ENCODE data around the gene CNTFR. TPM values are rescaled to one million over a fixed set of nuclear protein-coding genes. Genes with fewer than 3 reads are reported as not detected.

CNTFR gene
- total and polyA plus RNA-seq, 2 experiments from 2014 or later: not detected

DNA sequence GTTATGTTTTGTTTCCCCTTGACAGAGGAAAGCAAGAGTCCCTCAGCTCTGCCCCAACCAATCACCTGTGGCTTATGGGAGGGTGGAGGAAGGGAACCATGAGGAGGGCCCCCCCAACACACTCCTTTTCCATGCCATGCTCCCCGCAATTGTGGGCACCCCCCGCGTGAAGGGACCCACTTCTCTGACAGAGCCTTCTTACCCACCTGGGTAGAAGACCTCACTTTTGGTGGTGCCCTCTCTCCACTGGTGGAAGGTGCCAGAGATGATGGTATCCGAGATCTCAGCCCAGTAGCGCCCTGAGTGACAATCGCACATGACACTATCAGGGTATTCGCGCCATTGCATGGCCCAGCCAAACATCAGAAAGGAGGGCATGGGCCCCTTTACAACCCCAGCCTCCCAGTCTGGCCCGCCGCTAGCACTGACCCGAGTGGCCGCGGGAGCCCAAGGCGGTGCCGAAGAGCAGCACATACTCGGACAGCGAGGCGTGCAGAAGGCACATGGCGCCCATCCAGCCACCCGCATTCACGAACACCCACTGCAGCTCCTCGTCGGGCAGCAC is 47.3 kb upstream of the CNTFR start:
- H3K9ac ChIP-seq: peak overlapping the region; percentile 85
- DNase-seq: no peak
- no peaks in the 10 kb centered on the region for H3K9me3 ChIP-seq (ENCODE audit: low read depth)
- peaks cover 9% of the 10 kb centered on the region for H3K4me1 ChIP-seq (ENCODE audit: insufficient read depth)
- in situ Hi-C loops (cut with MboI): no loop called here
- no peaks in the 10 kb centered on the region for H3K9me2 ChIP-seq (ENCODE audit: insufficient read depth)
- H2AFZ ChIP-seq: peak overlapping the region; percentile 93
- no peaks in the 10 kb centered on the region for H4K20me1 ChIP-seq (ENCODE audit: insufficient read depth)
- WGBS, 2 experiments (ENCODE audit: low coverage in 1 of 2, low lambda C conversion rate in 2 of 2, missing lambda C conversion rate in 2 of 2): 3 to 6% methylated on average over 17 to 23 of the region's 23 CpGs
- H3K79me2 ChIP-seq (ENCODE audit: insufficient read depth): peaks cover 23% of the 10 kb centered on the region
- no peaks in the 10 kb centered on the region for H3F3A ChIP-seq (ENCODE audit: insufficient read depth)
- H3K27ac ChIP-seq: peak overlapping the region; percentile 48
- H3K36me3 ChIP-seq (ENCODE audit: low read depth): no peaks in the 10 kb centered on the region
- peak overlapping the region; percentile 88 for H3K4me2 ChIP-seq (ENCODE audit: unreplicated experiment)
- TF ChIP-seq EZH2phosphoT487 (IDR thresholded peaks at IDR 0.05; ENCODE audit: insufficient read depth, low read depth) (no peak), EZH2 (IDR thresholded peaks at IDR 0.05; ENCODE audit: insufficient read depth, poor library complexity, severe bottlenecking) (no peak)
- H3K27me3 ChIP-seq (replicated peaks; ENCODE audit: insufficient read depth): no peaks in the 10 kb centered on the region
- H3K4me3 ChIP-seq: peak overlapping the region; percentile 79

DNA sequence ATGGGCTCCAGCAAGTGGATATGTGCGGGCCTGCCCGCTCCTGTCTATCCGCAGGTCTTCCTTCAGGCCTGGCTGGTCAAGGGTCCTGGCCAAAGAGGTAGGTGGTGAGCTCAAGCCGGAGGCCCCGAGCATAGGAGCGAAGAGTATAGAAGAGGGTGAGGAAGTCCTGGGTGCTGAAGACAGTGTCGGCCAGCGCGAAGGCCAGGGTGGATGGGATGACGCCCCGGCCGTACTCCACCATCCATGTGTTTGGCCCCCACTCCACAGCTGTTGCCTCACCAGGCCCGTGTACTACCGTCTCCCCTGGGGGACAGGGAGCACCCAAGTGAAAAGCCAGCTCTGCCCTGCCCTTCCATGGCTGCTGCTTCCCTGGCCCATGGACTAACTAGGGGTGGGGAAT is 46.0 kb upstream of the CNTFR start:
- H3K4me1 ChIP-seq (ENCODE audit: insufficient read depth): peaks cover 9% of the 10 kb centered on the region
- no peak overlapping the region for H3K27ac ChIP-seq
- no peak overlapping the region for H2AFZ ChIP-seq
- no peak for TF ChIP-seq EZH2 (IDR thresholded peaks at IDR 0.05; ENCODE audit: insufficient read depth, poor library complexity, severe bottlenecking)
- TF ChIP-seq EZH2phosphoT487 (IDR thresholded peaks at IDR 0.05; ENCODE audit: insufficient read depth, low read depth): no peak
- H3K36me3 ChIP-seq (ENCODE audit: low read depth): no peaks in the 10 kb centered on the region
- H3K9ac ChIP-seq: no peak overlapping the region
- no peak overlapping the region for H3K4me3 ChIP-seq
- no peak for DNase-seq
- no peaks in the 10 kb centered on the region for H3K9me2 ChIP-seq (ENCODE audit: insufficient read depth)
- H3K27me3 ChIP-seq (replicated peaks; ENCODE audit: insufficient read depth): 0 out of 2 replicates have a peak, but pooled peaks cover 1% of the 10 kb centered on the region
- peaks cover 23% of the 10 kb centered on the region for H3K79me2 ChIP-seq (ENCODE audit: insufficient read depth)
- H3K9me3 ChIP-seq (ENCODE audit: low read depth): no peaks in the 10 kb centered on the region
- H4K20me1 ChIP-seq (ENCODE audit: insufficient read depth): no peaks in the 10 kb centered on the region
- 84 to 89% methylated on average over 14 of the region's 14 CpGs for WGBS, 2 experiments (ENCODE audit: low coverage in 1 of 2, low lambda C conversion rate in 2 of 2, missing lambda C conversion rate in 2 of 2)
- in situ Hi-C loops (cut with MboI): no loop called here
- H3F3A ChIP-seq (ENCODE audit: insufficient read depth): peaks cover 7% of the 10 kb centered on the region; the same call in 1 of the 2 replicates
- peak overlapping the region; percentile 30 for H3K4me2 ChIP-seq (ENCODE audit: unreplicated experiment)

DNA sequence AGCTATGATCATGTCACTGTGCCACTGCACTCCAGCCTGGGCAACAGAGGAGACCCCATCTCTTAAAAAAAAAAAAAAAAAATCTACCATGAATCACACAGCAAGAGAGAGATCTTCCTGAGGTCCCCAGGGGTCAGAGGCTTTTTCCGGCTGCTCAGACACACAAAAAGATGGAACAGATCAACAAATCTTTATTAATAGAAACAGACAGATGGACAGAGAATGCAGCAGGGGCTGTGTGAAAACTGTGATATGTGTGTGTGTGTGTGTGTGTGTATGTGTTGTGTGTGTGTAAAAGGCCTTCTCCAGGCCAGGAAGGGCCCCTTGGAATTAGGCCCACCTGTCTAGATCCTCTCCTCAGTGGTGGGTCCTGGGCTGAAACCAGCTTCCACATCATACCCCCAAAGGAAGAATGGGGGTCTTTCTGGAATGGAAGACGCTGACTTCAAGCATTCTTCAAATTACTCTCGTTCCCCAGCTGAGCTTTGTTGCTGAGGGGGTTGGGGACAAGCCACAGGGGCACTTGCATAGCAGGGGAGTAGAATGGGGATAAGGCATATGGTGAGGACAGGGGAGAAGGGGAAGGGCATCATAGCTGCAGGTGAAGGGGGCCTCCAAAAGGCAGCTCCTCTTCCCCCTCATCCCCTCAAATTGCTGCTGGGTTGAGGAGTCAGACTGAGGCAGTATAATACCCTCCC is 45.2 kb upstream of the CNTFR start:
- Histone ChIP-seq H3K36me3 (ENCODE audit: low read depth) (no peaks in the 10 kb centered on the region), H3K27ac (no peak overlapping the region), H3K9me3 (ENCODE audit: low read depth) (no peaks in the 10 kb centered on the region), H3K27me3 (replicated peaks; ENCODE audit: insufficient read depth) (peaks cover 9% of the 10 kb centered on the region), H3K9me2 (ENCODE audit: insufficient read depth) (no peaks in the 10 kb centered on the region), H2AFZ (no peak overlapping the region), H3K9ac (no peak overlapping the region), H3K79me2 (ENCODE audit: insufficient read depth) (peaks cover 23% of the 10 kb centered on the region), H3K4me1 (ENCODE audit: insufficient read depth) (peaks cover 9% of the 10 kb centered on the region), H3F3A (ENCODE audit: insufficient read depth) (peaks cover 7% of the 10 kb centered on the region; the same call in 1 of the 2 replicates), H4K20me1 (ENCODE audit: insufficient read depth) (no peaks in the 10 kb centered on the region), H3K4me2 (ENCODE audit: unreplicated experiment) (no peak overlapping the region), H3K4me3 (no peak overlapping the region)
- 52 to 61% methylated on average over 3 of the region's 3 CpGs for WGBS, 2 experiments (ENCODE audit: low coverage in 1 of 2, low lambda C conversion rate in 2 of 2, missing lambda C conversion rate in 2 of 2)
- TF ChIP-seq EZH2 (IDR thresholded peaks at IDR 0.05; ENCODE audit: insufficient read depth, poor library complexity, severe bottlenecking) (no peak), EZH2phosphoT487 (IDR thresholded peaks at IDR 0.05; ENCODE audit: insufficient read depth, low read depth) (no peak)
- DNase-seq: no peak
- in situ Hi-C loops (cut with MboI): no loop called here

DNA sequence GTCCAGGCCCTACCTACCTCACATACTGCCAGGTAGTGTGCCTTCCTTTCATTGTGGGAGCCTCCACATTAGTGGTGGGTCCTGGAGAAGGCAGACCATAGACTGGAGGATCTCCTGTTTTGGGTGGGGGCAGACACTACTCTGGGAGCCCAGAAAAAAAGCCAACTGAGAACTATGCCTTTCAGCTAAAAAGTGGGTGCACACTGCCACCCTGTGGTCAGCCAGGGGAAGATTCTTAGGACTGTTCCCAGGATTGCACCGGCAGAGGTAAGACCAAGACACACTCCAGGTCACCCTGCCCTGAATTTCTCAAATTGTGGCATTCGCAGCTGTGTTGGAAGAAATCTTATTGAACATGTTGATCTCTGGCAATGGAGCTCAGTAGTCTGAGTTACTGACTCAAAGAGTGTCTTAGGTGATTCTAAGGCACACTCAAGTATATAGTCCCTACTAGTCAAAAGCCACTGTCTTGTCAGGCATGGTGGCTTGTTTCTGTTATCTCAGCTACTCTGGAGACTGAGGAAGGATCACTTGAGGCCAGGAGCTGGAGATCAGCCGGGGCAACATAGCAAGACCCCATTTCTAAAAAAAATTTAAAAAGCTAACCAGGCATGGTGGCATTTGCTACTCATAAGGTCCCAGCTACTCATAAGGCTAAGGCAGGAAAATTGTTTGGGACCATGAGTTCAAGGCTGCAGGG is 44.5 kb upstream of the CNTFR start:
- Histone ChIP-seq H3K36me3 (ENCODE audit: low read depth) (no peaks in the 10 kb centered on the region), H3K9ac (no peak overlapping the region), H3K9me2 (ENCODE audit: insufficient read depth) (no peaks in the 10 kb centered on the region), H4K20me1 (ENCODE audit: insufficient read depth) (no peaks in the 10 kb centered on the region), H3K4me1 (ENCODE audit: insufficient read depth) (peaks cover 9% of the 10 kb centered on the region), H3K4me2 (ENCODE audit: unreplicated experiment) (no peak overlapping the region), H2AFZ (no peak overlapping the region), H3F3A (ENCODE audit: insufficient read depth) (peaks cover 7% of the 10 kb centered on the region; the same call in 1 of the 2 replicates), H3K79me2 (ENCODE audit: insufficient read depth) (peaks cover 23% of the 10 kb centered on the region), H3K9me3 (ENCODE audit: low read depth) (no peaks in the 10 kb centered on the region), H3K27me3 (replicated peaks; ENCODE audit: insufficient read depth) (peaks cover 16% of the 10 kb centered on the region), H3K4me3 (no peak overlapping the region), H3K27ac (no peak overlapping the region)
- in situ Hi-C loops (cut with MboI): no loop called here
- 2 to 4% methylated on average over 3 of the region's 3 CpGs for WGBS, 2 experiments (ENCODE audit: low coverage in 1 of 2, low lambda C conversion rate in 2 of 2, missing lambda C conversion rate in 2 of 2)
- DNase-seq: peak; percentile 73
- TF ChIP-seq EZH2 (IDR thresholded peaks at IDR 0.05; ENCODE audit: insufficient read depth, poor library complexity, severe bottlenecking) (no peak), EZH2phosphoT487 (IDR thresholded peaks at IDR 0.05; ENCODE audit: insufficient read depth, low read depth) (no peak)
